HG02852 (cell line): ENCODE measurements around the gene ATAD3B.
"Not testable (repeated sequence)": the region's sequence is repeated elsewhere in the genome, so short reads cannot be mapped to it uniquely, and the experiment has no call there.

ENCODE experiments used
- ATAC-seq: cut with Tn5 transposase; IDR thresholded peaks from one replicate; pipeline ENCODE4 v1.9.1; 2021; ENCODE audit warnings: mild to moderate bottlenecking, moderate library complexity; ENCODE audit not compliant: unreplicated experiment

The ATAD3B gene

GRCh38 chr1:1509465-1509850 lies 37.9 kb downstream of the ATAD3B start:
- ATAC-seq, result not testable (repeated sequence)

DNA sequence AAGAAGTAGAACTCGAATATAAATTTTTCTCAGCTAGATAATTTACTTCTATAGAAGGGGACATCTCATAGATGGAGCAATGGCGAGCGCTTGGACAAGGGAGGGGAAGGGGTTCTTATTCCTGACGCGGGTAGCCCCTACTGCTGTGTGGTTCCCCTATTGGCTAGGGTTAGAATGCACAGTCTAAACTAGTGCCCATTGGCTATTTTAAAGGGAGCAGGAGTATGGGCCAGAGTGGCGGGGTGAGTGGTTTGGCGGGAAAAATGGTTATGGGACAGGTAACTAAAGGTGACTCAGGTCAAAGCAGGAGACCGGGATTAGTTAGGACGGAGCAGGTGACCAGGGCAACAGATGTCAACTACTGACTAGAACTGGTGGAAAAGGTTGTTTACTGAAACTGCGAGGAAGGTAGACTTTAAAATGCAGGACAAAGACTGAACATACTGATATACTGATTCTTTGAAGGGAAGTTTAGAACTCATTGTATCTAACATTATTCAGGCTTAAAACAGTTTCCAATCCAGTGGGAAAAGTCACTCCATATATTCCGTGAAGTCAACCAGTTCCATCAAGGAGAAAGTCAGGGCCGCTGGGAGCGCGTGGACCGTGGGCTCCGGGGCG lies 39.5 kb downstream of the ATAD3B start:
- ATAC-seq, result no peak

DNA sequence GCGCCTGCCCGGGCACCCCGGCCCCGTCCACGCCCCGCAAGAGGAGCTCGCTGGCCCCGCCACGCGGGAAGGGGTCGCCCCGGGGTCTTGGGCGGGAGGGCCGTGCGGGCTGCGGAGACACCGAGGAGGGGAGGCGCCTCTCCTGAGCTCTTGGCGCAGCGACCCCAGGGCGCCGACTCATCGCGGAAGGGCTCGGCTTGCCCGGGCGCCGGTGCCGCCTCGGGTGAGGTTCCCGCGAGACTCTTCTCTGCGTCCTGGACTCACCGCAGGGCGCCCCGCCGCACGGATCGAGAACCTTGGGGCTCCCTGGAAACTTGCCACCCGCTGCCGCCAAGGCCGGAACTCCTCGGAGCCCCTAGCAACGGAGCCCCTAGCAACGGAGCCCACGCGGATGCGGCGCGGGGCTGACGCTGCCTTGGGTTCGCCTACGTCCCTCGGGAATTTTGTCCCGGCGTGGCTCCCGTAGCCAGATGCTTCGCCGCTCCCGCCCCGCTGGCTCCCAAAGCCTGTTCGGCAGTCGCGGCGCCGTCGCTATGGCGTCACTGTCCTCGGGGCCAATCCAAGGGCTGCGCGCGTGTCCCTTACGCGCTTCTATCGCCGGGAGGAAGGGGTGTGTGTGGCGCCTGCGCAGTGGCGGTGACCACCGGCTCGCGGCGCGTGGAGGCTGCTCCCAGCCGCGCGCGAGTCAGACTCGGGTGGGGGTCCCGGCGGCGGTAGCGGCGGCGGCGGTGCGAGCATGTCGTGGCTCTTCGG lies 40.1 kb downstream of the ATAD3B start, which contains the start of gene ATAD3A:
ATAD3A (plus strand) TSS at position 630 of the 753 bp plus-strand sequence; CDS start at position 737, 107 bp downstream.
- ATAC-seq, result peak; percentile 81

DNA sequence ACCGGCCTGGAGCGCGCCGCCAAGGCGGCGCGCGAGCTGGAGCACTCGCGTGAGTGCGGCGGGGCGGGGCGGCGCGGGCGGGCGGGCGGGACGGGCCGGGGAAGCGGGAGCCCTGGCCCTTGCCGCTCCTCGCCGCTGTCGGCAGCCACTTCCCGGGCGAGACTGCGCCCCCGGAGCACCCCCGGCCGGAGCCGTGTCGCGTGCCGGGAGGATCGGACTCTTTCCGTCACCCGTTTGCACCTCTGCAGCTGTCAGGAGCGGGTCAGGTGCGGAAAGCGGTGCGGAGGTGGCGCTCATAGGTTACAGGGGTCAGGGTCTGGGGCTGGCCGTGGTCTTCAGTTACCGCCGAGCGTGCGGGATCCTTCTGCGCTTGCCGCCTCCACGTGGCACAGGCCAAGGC lies 40.9 kb downstream of the ATAD3B start:
- peak; percentile 19 for ATAC-seq

GRCh38 chr1:1513675-1514074 lies 42.1 kb downstream of the ATAD3B start:
- not testable (repeated sequence) for ATAC-seq

- not testable (repeated sequence) for ATAC-seq
Measured at GRCh38 chr1:1514376-1514775, 42.8 kb downstream of the ATAD3B start.

- not testable (repeated sequence) for ATAC-seq
Measured at GRCh38 chr1:1516923-1517322, 45.4 kb downstream of the ATAD3B start.

DNA sequence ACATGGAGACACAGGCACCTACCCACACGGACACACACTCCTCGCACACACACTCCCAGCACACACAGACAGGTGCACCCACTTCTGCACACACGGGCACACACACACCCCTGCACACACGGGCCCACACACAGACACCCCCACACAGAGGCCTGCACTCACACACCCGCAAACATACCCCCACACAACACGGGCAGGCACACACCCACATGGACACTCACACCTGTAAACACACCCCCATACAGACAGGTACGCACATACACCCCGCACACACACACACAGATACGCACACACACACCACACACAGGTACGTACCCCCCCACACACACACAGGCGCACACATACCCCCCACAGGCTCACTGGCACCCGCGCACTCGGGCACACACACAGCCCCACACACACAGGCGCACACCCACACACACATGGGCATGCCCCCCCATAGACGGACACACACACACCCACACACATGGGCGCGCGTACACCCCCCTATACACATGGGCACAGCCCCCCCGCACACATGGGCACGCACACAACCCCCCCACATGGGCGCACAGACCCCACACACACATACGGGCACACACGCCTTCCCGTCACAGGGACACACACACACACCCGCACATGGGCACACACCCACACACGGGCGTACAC lies 46.5 kb downstream of the ATAD3B start:
- ATAC-seq, result no peak

DNA sequence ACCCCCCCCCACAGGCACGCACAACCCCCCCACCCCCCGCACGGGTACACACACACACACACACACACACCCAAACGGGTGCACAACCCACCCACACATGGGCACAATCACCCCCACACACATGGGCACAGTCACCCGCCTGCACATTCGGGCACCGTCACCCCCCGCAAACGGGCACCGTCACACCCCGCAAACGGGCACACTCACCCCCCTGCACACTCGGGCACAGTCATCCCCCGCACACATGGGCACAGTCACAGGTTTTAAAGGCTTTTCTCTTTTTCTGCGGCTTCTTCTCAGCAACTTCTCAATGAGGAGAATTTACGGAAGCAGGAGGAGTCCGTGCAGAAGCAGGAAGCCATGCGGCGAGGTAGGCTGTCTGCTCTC lies 47.0 kb downstream of the ATAD3B start:
- ATAC-seq, result not testable (repeated sequence)

- not testable (repeated sequence) for ATAC-seq
Measured at GRCh38 chr1:1519805-1520505, 48.4 kb downstream of the ATAD3B start.

GRCh38 chr1:1521331-1521730 lies 49.8 kb downstream of the ATAD3B start:
- ATAC-seq, result no peak

DNA sequence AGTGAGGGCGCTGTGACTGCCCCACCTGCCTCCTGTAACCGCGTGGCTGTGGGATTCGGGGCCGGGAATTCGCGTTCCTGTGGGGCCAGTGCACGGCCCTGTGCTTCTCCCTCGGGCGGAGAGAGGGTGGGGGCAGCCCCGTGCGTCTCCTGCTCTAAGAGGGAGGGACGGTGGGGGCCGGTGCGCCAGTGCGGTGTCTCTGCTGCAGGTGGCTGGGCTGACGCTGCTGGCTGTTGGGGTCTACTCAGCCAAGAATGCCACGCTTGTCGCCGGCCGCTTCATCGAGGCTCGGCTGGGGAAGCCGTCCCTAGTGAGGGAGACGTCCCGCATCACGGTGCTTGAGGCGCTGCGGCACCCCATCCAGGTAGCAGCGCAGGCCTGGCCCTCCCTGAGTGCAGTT lies 51.0 kb downstream of the ATAD3B start:
- not testable (repeated sequence) for ATAC-seq

DNA sequence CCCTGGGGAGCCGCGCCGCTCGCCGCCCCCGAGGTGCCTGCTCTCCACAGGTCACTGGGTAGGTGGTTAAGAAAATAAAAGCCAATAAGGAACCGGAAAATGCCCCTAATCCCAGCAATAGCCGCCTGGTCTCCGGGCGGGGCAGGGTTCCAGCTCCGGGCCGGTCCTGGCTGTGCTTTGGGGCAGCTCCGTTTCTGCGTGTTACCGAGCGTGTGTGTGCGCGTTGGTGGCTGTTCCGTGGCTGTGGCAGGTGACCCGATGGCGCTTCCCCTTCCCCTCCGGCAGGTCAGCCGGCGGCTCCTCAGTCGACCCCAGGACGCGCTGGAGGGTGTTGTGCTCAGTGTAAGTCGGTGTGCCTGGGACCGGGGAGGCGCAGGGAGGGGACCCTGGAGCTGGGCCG lies 51.7 kb downstream of the ATAD3B start:
- ATAC-seq, result not testable (repeated sequence)

DNA sequence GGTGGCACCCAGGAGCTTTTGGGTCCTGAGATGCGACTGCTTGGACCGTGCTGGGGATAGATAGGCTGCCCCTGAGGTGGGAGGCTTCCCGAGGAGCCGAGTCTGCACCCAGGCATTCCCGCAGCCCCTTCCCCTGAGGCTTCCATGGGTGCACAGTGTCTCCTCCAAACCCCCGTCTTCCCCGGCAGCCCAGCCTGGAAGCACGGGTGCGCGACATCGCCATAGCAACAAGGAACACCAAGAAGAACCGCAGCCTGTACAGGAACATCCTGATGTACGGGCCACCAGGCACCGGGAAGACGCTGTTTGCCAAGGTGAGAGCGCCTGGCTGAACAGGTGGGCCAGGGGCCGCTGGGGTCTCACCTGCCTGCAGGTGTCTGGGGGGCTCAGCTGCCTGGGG lies 52.1 kb downstream of the ATAD3B start:
- not testable (repeated sequence) for ATAC-seq

DNA sequence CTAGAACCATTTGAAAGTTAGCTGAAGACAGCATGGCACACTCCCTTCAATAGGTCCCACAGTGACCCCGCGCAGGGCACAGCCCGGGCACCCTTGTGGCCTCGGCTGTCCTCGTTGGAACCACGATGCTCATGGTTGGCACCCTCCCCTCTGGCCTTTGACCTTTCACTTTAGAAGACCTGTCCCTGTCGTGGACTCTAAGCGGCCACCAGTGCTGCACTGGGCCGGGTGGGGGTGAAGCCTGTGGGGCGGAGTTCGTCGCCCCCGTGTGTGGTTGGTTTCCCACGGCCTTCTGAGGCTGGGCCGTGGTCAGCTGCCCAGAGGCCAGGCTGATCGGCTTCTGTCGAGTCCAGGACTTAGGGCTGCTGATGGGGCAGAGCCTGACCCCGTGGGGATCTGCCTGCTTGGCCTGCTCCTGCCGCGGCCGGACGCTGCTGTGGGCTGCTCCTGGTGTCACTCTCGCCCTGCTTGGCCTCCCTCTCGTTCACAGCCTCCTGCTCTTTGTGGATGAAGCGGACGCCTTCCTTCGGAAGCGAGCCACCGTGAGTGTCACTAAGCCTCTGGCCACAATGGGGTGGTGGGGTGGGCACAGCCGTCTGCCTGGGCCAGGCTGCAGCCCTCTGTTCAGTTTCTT lies 53.3 kb downstream of the ATAD3B start:
- ATAC-seq, result not testable (repeated sequence)

- ATAC-seq, result not testable (repeated sequence)
Measured at GRCh38 chr1:1526476-1526875, 54.9 kb downstream of the ATAD3B start.

- no peak for ATAC-seq
Measured at GRCh38 chr1:1527092-1527816, 55.7 kb downstream of the ATAD3B start.

DNA sequence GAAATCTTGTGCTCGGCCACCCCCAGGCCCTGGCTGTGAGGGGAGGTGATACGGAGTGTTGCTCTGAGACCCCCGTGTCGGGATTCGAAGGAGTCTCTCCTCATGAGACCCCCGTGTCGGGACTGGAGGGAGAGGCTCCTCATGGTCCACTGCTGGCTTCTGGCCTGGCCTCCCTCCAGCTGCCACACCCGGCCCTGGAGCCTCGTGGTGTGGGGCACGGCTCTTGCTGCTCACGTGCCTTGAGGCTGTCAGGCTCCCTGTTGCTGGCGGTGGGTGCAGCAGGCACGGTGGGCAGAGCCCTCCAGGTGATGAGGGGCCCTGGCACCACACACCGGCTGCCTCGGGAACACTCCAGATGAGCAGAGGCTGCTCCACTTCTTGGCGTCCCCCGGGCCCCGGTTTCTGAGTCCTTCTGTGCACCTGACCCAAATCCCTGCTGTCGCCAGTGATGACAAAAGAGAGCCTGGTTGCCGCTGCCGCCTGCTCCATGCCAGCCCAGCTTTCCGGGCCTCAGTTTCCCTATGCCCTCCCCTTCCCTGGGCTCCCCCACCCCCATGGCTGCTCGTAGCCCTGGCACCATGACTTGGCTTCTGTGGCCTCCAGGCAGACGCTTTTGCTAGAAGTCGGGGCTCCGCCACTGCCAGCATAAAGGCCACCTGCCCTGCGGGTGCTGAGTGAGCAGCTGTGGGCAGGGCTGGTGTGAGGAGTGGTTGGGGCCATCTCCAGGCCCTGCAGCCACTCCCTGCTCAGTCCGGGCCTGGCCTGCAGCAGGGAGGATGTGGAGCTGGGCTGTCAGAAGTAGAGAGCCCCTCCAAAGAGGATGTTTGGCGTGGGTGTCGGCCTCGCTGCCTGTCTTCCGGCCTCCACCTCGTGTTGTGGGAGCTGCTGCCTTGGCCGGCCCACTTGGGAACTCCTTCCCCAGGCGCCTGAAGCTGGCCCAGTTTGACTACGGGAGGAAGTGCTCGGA lies 57.0 kb downstream of the ATAD3B start:
- ATAC-seq, result no peak

DNA sequence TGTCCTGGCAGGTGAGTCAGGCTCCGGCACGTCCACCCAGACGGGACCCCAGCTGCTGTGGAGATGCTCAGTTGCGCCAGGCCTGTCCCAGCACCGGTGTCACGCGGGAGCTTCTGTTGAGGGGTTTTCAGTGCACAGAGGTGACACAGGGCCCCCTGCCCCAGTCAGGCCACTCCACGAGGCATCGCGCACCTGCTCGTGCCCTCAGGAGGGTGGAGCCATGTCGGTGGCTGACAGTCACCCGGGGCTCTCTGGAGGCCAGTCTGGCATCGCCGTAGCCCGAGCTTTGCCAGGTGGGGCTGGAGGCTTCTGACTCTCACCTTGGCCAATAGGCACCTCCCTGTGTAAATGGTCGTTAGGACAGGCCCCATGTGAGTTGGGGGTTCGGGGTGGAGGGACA lies 57.8 kb downstream of the ATAD3B start:
- no peak for ATAC-seq
